Measurements from ENCODE around the gene PTCD2. TPM values are rescaled to one million over a fixed set of nuclear protein-coding genes. Genes with fewer than 3 reads are reported as not detected.

The PTCD2 gene
- total and polyA plus RNA-seq, 9 of the 15 experiments (the other 6 are each of a cell fraction or from before 2014, with no cell fraction given) = 11.9 to 28.5 (median 18.6) TPM

DNA sequence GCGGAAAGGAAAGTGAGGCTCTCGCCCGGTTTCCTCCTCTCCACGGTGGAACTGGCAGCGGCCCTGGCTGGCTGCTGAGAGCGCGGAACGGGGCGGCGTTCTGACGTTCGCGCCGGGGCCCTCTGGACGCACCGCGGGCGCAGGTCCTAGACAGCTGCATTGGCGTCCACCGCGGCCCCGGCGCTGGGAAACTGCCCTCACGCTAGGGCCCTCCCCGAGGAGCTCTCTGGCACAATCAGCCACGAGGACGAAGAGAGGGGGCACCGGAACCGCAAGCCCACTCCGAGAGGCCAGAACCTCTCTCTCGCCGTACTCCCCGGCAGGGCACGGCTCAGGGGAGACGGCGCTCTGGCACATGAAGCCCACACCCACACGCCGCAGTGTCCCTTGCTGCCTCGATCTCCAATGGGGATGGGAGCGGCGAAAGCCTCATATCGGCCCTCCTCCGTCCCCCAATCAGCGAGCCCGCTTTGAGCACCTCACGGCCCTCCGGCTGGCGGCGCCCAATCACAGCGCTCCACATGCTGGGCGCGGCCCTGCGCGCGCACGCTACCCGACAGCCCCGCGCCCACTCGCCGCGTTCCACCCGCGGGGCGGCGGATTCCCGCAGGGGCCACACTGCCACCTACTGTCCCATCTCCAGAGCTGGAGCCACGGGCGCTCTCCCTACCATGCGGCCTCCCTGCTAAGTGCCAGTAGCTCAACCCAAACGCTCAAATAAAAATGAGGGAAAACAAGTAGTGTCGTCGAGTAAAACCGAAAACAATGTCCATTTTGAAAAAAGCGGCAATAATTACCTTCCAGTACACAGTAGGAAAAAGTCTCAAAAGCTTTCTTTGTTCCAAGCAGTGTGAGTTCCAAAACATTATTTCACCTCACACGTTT is 12.0 kb upstream of the PTCD2 start (continued):
- TF ChIP-seq, protein P1, sequence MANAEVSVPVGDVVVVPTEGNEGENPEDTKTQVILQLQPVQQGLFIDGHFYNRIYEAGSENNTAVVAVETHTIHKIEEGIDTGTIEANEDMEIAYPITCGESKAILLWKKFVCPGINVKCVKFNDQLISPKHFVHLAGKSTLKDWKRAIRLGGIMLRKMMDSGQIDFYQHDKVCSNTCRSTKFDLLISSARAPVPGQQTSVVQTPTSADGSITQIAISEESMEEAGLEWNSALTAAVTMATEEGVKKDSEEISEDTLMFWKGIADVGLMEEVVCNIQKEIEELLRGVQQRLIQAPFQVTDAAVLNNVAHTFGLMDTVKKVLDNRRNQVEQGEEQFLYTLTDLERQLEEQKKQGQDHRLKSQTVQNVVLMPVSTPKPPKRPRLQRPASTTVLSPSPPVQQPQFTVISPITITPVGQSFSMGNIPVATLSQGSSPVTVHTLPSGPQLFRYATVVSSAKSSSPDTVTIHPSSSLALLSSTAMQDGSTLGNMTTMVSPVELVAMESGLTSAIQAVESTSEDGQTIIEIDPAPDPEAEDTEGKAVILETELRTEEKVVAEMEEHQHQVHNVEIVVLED (CRISPR knock-in tag; IDR thresholded peaks at IDR 0.05) = peak; percentile 56
- TF ChIP-seq, protein P2, sequence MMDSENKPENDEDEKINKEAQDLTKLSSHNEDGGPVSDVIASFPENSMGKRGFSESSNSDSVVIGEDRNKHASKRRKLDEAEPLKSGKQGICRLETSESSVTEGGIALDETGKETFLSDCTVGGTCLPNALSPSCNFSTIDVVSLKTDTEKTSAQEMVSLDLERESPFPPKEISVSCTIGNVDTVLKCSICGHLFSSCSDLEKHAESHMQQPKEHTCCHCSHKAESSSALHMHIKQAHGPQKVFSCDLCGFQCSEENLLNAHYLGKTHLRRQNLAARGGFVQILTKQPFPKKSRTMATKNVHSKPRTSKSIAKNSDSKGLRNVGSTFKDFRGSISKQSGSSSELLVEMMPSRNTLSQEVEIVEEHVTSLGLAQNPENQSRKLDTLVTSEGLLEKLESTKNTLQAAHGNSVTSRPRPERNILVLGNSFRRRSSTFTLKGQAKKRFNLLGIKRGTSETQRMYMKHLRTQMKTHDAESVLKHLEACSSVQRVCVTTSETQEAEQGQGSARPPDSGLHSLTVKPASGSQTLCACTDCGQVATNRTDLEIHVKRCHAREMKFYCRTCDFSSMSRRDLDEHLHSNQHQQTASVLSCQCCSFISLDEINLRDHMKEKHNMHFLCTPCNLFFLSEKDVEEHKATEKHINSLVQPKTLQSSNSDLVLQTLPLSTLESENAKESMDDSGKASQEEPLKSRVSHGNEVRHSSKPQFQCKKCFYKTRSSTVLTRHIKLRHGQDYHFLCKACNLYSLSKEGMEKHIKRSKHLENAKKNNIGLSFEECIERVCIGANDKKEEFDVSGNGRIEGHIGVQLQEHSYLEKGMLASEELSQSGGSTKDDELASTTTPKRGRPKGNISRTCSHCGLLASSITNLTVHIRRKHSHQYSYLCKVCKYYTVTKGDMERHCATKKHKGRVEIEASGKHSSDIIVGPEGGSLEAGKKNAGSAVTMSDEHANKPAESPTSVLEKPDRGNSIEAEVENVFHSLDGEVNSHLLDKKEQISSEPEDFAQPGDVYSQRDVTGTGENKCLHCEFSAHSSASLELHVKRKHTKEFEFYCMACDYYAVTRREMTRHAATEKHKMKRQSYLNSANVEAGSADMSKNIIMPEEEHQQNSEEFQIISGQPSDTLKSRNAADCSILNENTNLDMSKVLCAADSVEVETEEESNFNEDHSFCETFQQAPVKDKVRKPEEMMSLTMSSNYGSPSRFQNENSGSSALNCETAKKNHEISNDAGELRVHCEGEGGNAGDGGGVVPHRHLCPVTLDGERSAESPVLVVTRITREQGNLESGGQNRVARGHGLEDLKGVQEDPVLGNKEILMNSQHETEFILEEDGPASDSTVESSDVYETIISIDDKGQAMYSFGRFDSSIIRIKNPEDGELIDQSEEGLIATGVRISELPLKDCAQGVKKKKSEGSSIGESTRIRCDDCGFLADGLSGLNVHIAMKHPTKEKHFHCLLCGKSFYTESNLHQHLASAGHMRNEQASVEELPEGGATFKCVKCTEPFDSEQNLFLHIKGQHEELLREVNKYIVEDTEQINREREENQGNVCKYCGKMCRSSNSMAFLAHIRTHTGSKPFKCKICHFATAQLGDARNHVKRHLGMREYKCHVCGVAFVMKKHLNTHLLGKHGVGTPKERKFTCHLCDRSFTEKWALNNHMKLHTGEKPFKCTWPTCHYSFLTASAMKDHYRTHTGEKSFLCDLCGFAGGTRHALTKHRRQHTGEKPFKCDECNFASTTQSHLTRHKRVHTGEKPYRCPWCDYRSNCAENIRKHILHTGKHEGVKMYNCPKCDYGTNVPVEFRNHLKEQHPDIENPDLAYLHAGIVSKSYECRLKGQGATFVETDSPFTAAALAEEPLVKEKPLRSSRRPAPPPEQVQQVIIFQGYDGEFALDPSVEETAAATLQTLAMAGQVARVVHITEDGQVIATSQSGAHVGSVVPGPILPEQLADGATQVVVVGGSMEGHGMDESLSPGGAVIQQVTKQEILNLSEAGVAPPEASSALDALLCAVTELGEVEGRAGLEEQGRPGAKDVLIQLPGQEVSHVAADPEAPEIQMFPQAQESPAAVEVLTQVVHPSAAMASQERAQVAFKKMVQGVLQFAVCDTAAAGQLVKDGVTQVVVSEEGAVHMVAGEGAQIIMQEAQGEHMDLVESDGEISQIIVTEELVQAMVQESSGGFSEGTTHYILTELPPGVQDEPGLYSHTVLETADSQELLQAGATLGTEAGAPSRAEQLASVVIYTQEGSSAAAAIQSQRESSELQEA (IDR thresholded peaks at IDR 0.05; ENCODE audit: low read depth) = peak; percentile 83
- TF ChIP-seq, protein P3, sequence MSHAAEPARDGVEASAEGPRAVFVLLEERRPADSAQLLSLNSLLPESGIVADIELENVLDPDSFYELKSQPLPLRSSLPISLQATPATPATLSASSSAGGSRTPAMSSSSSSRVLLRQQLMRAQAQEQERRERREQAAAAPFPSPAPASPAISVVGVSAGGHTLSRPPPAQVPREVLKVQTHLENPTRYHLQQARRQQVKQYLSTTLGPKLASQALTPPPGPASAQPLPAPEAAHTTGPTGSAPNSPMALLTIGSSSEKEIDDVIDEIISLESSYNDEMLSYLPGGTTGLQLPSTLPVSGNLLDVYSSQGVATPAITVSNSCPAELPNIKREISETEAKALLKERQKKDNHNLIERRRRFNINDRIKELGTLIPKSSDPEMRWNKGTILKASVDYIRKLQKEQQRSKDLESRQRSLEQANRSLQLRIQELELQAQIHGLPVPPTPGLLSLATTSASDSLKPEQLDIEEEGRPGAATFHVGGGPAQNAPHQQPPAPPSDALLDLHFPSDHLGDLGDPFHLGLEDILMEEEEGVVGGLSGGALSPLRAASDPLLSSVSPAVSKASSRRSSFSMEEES (CRISPR knock-in tag; IDR thresholded peaks at IDR 0.05) = no peak
- TF ChIP-seq PHB (CRISPR knock-in tag; IDR thresholded peaks at IDR 0.05) (0 out of 2 replicates have a peak, but pooled peaks have one; percentile 51), BCOR (IDR thresholded peaks at IDR 0.05) (peak; percentile 69; the same call in 1 of the 2 replicates), ZNF717 (CRISPR knock-in tag; IDR thresholded peaks at IDR 0.05) (no peak)
- TF ChIP-seq, protein P4, sequence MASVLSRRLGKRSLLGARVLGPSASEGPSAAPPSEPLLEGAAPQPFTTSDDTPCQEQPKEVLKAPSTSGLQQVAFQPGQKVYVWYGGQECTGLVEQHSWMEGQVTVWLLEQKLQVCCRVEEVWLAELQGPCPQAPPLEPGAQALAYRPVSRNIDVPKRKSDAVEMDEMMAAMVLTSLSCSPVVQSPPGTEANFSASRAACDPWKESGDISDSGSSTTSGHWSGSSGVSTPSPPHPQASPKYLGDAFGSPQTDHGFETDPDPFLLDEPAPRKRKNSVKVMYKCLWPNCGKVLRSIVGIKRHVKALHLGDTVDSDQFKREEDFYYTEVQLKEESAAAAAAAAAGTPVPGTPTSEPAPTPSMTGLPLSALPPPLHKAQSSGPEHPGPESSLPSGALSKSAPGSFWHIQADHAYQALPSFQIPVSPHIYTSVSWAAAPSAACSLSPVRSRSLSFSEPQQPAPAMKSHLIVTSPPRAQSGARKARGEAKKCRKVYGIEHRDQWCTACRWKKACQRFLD (CRISPR knock-in tag; IDR thresholded peaks at IDR 0.05) = peak; percentile 61; the same call in 1 of the 2 replicates
